ENCODE measurements around the gene NPLOC4.

Gene NPLOC4

GRCh38 chr17:81516439-81516838, 120.5 kb downstream of the NPLOC4 start:
- Histone ChIP-seq H3F3A (ENCODE audit: low read depth) (peaks cover 10% of the 10 kb centered on the region), H3K4me2 (ENCODE audit: low read depth, low read length, poor library complexity, severe bottlenecking) (peak overlapping the region; percentile 94), H3K4me1 (ENCODE audit: insufficient read depth, low read length, poor library complexity, severe bottlenecking) (peaks cover 41% of the 10 kb centered on the region), H3K36me3 (ENCODE audit: insufficient read depth, low read length) (peaks cover 9% of the 10 kb centered on the region), H3K9ac (ENCODE audit: low read depth, low read length, poor library complexity, severe bottlenecking) (peak overlapping the region; percentile 95), H3K27me3 (ENCODE audit: insufficient read depth, low read length, poor library complexity, severe bottlenecking) (peaks cover 11% of the 10 kb centered on the region), H4K20me1 (ENCODE audit: insufficient read depth, low read length, poor library complexity, severe bottlenecking) (peaks cover 38% of the 10 kb centered on the region), H3K9me3 (ENCODE audit: insufficient read depth, low read depth, low read length) (no peaks in the 10 kb centered on the region), H2AFZ (ENCODE audit: low read length) (no peak overlapping the region), H3K4me3 (ENCODE audit: low read length, poor library complexity, severe bottlenecking) (peak overlapping the region; percentile 76), H3K9me2 (replicated peaks; ENCODE audit: low read depth, low read length) (no peaks in the 10 kb centered on the region), H3K79me2 (ENCODE audit: insufficient read depth, low read length) (peaks cover 62% of the 10 kb centered on the region)
- TF ChIP-seq EZH2phosphoT487 (IDR thresholded peaks at IDR 0.05; ENCODE audit: borderline replicate concordance): no peak
- no peak for TF ChIP-seq CTCF (conservative IDR thresholded peaks at IDR 0.05; ENCODE audit: low read length)

- Histone ChIP-seq H4K20me1 (ENCODE audit: insufficient read depth, low read length, poor library complexity, severe bottlenecking) (peaks cover 47% of the 10 kb centered on the region), H2AFZ (ENCODE audit: low read length) (no peak overlapping the region), H3K79me2 (ENCODE audit: insufficient read depth, low read length) (peaks cover 70% of the 10 kb centered on the region), H3K4me3 (ENCODE audit: low read length, poor library complexity, severe bottlenecking) (peak overlapping the region; percentile 76), H3F3A (ENCODE audit: low read depth) (peaks cover 8% of the 10 kb centered on the region), H3K4me2 (ENCODE audit: low read depth, low read length, poor library complexity, severe bottlenecking) (peak overlapping the region; percentile 94), H3K27me3 (ENCODE audit: insufficient read depth, low read length, poor library complexity, severe bottlenecking) (peaks cover 20% of the 10 kb centered on the region), H3K9me2 (replicated peaks; ENCODE audit: low read depth, low read length) (no peaks in the 10 kb centered on the region), H3K9ac (ENCODE audit: low read depth, low read length, poor library complexity, severe bottlenecking) (peak overlapping the region; percentile 95), H3K4me1 (ENCODE audit: insufficient read depth, low read length, poor library complexity, severe bottlenecking) (peaks cover 41% of the 10 kb centered on the region), H3K36me3 (ENCODE audit: insufficient read depth, low read length) (peaks cover 18% of the 10 kb centered on the region), H3K9me3 (ENCODE audit: insufficient read depth, low read depth, low read length) (no peaks in the 10 kb centered on the region)
- no peak for TF ChIP-seq EZH2phosphoT487 (IDR thresholded peaks at IDR 0.05; ENCODE audit: borderline replicate concordance)
- TF ChIP-seq CTCF (conservative IDR thresholded peaks at IDR 0.05; ENCODE audit: low read length): no peak
Measured at GRCh38 chr17:81515530-81516041, 121.3 kb downstream of the NPLOC4 start.

GRCh38 chr17:81514739-81515529, 122.0 kb downstream of the NPLOC4 start:
- peaks cover 43% of the 10 kb centered on the region for H3K4me1 ChIP-seq (ENCODE audit: insufficient read depth, low read length, poor library complexity, severe bottlenecking)
- peaks cover 24% of the 10 kb centered on the region for H3K36me3 ChIP-seq (ENCODE audit: insufficient read depth, low read length)
- peak overlapping the region; percentile 95 for H3K9ac ChIP-seq (ENCODE audit: low read depth, low read length, poor library complexity, severe bottlenecking)
- TF ChIP-seq EZH2phosphoT487 (IDR thresholded peaks at IDR 0.05; ENCODE audit: borderline replicate concordance) (no peak), CTCF (conservative IDR thresholded peaks at IDR 0.05; ENCODE audit: low read length) (no peak)
- no peaks in the 10 kb centered on the region for H3K9me3 ChIP-seq (ENCODE audit: insufficient read depth, low read depth, low read length)
- peaks cover 26% of the 10 kb centered on the region for H3K27me3 ChIP-seq (ENCODE audit: insufficient read depth, low read length, poor library complexity, severe bottlenecking)
- H4K20me1 ChIP-seq (ENCODE audit: insufficient read depth, low read length, poor library complexity, severe bottlenecking): peaks cover 53% of the 10 kb centered on the region
- peaks cover 77% of the 10 kb centered on the region for H3K79me2 ChIP-seq (ENCODE audit: insufficient read depth, low read length)
- H3K4me2 ChIP-seq (ENCODE audit: low read depth, low read length, poor library complexity, severe bottlenecking): peak overlapping the region; percentile 94
- H3K9me2 ChIP-seq (replicated peaks; ENCODE audit: low read depth, low read length): no peaks in the 10 kb centered on the region
- H3K4me3 ChIP-seq (ENCODE audit: low read length, poor library complexity, severe bottlenecking): peak overlapping the region; percentile 76
- peaks cover 5% of the 10 kb centered on the region for H3F3A ChIP-seq (ENCODE audit: low read depth)
- H2AFZ ChIP-seq (ENCODE audit: low read length): no peak overlapping the region

Data from Loucy (cell line).